B cell (primary cell): Measurements from ENCODE around the gene PCDHA2. TPM values are rescaled to one million over a fixed set of nuclear protein-coding genes. Genes with fewer than 3 reads are reported as not detected.

Experiments used
- ATAC-seq: fragments of 200-7000 bp; cut with Tn5 transposase; one replicate; pipeline ENCODE4 v1.10.0; 2021; ENCODE audit warnings: low read depth, mild to moderate bottlenecking, moderate number of reproducible peaks, moderate library complexity
- CTCF ChIA-PET: fragments of 350-600 bp; sonication (Branson Sonifier 250); formaldehyde crosslinking; loops from one replicate; lab custom pipeline; 2021; ENCODE audit warnings: antibody characterized with exemption, inconsistent platforms; lab: Charles Lee
- POLR2A ChIA-PET: fragments of 350-600 bp; sonication (Branson Sonifier 250); formaldehyde crosslinking; loops from one replicate; lab custom pipeline; 2021; ENCODE audit warnings: antibody characterized with exemption; lab: Charles Lee
- DNase-seq: peaks from one replicate; pipeline ENCODE4 v3.0.0; 2013
- H2AFZ ChIP-seq: 2 replicates; pipeline ENCODE4 v1.6.1; 2012; ENCODE audit warnings: mild to moderate bottlenecking, low read depth, low read length; ENCODE audit not compliant: insufficient read depth, poor library complexity, severe bottlenecking
- H3K27ac ChIP-seq, 2 donors: 1 replicate in 1 of 2; 2 replicates in 1 of 2; pipeline ENCODE4 v1.5.1; 2012 to 2013; ENCODE audit warnings: low read length in 2 of 2, mild to moderate bottlenecking in 2 of 2, moderate library complexity in 1 of 2
- H3K27me3 ChIP-seq, 4 experiments: fragments of 200-600 bp in 1 of 4; sonication (generic) in 1 of 4; replicated peaks in 1 of 4; 1 replicate in 2 of 4; 2 replicates in 2 of 4; pipeline versions ENCODE4 v1.6.1 to v1.7.0; 2013 to 2016; ENCODE audit warnings: low read length in 3 of 4, mild to moderate bottlenecking in 2 of 4, mixed read lengths in 1 of 4, moderate library complexity in 1 of 4; ENCODE audit not compliant: insufficient read depth in 4 of 4, control insufficient read depth in 3 of 4; ENCODE audit errors: control extremely low read depth in 1 of 4
- H3K36me3 ChIP-seq, 2 experiments: replicated peaks in 1 of 2; 1 replicate in 1 of 2; 2 replicates in 1 of 2; pipeline versions ENCODE4 v1.6.1 to v1.7.1; 2013; ENCODE audit warnings: low read length in 1 of 2; ENCODE audit not compliant: insufficient read depth in 2 of 2, control insufficient read depth in 1 of 2; ENCODE audit errors: control extremely low read depth in 1 of 2, extremely low read depth in 1 of 2
- H3K4me1 ChIP-seq, 2 donors: fragments of 200-600 bp in 1 of 2; sonication (generic) in 1 of 2; 1 replicate in 1 of 2; 2 replicates in 1 of 2; pipeline versions ENCODE4 v1.5.1 to v1.6.1; 2013 to 2017; ENCODE audit warnings: low read length in 2 of 2; ENCODE audit not compliant: control insufficient read depth in 2 of 2, insufficient read depth in 2 of 2
- H3K4me2 ChIP-seq: replicated peaks from 2 replicates; pipeline ENCODE3; 2012; ENCODE audit warnings: mild to moderate bottlenecking, low read depth, low read length; ENCODE audit not compliant: poor library complexity, severe bottlenecking
- H3K4me3 ChIP-seq, 5 experiments: fragments of 200-600 bp in 1 of 5; sonication (generic) in 1 of 5; 1 replicate in 3 of 5; 2 replicates in 2 of 5; pipeline versions ENCODE4 v1.5.1 to v1.7.0; 2011 to 2016; ENCODE audit warnings: low read length in 4 of 5, mild to moderate bottlenecking in 4 of 5, low read depth in 2 of 5, control low read depth in 1 of 5, moderate library complexity in 1 of 5; ENCODE audit not compliant: insufficient read depth in 1 of 5; ENCODE audit errors: control extremely low read depth in 1 of 5, extremely low read depth in 1 of 5
- H3K79me2 ChIP-seq: fragments of 200-600 bp; sonication (generic); one replicate; pipeline ENCODE4 v1.6.0; 2016; ENCODE audit warnings: low read length; ENCODE audit not compliant: control insufficient read depth, insufficient read depth
- H3K9ac ChIP-seq: fragments of 200-600 bp; sonication (generic); 2 replicates; pipeline ENCODE4 v1.6.1; 2017; ENCODE audit warnings: mild to moderate bottlenecking, low read length, moderate library complexity
- H3K9me3 ChIP-seq, 3 donors: one replicate each; pipeline versions ENCODE4 v1.6.1 to v1.7.1; 2013; ENCODE audit warnings: low read length in 2 of 3; ENCODE audit not compliant: control insufficient read depth in 2 of 3, insufficient read depth in 1 of 3; ENCODE audit errors: control extremely low read depth in 1 of 3
- H4K20me1 ChIP-seq: 2 replicates; pipeline ENCODE4 v1.6.0; 2012; ENCODE audit warnings: mild to moderate bottlenecking, low read length; ENCODE audit not compliant: insufficient read depth, control insufficient read depth, poor library complexity, severe bottlenecking
- H3K27ac Mint-ChIP-seq: one replicate; pipeline ENCODE4 v1.8.0; 2021; ENCODE audit warnings: mixed read lengths
- H3K27me3 Mint-ChIP-seq: one replicate; pipeline ENCODE4 v1.8.0; 2021; ENCODE audit warnings: mixed read lengths
- H3K4me1 Mint-ChIP-seq: one replicate; pipeline ENCODE4 v1.8.0; 2021; ENCODE audit warnings: mixed read lengths
- H3K4me3 Mint-ChIP-seq: one replicate; pipeline ENCODE4 v1.8.0; 2021; ENCODE audit warnings: mixed read lengths
- H3K9me3 Mint-ChIP-seq: one replicate; pipeline ENCODE4 v1.8.0; 2022; ENCODE audit warnings: mixed read lengths; ENCODE audit not compliant: insufficient read depth
- CTCF ChIP-seq: fragments of 200-600 bp; IDR thresholded peaks from one replicate; pipeline ENCODE4 v1.8.0; 2022; ENCODE audit warnings: antibody characterized with exemption, mild to moderate bottlenecking
- EZH2 ChIP-seq: IDR thresholded peaks from 2 replicates; pipeline ENCODE4 v1.6.1; 2012; ENCODE audit warnings: borderline replicate concordance, low read depth, mild to moderate bottlenecking, moderate library complexity, low read length; ENCODE audit not compliant: insufficient read depth, poor library complexity, severe bottlenecking
- WGBS: methylation state at CpG from one replicate; pipeline ENCODE4 v1.1.5; 2013; ENCODE audit warnings: missing lambda C conversion rate; ENCODE audit not compliant: insufficient coverage; 5-methylcytosine and 5-hydroxymethylcytosine counted together
- intact Hi-C: fragments of 100-400 bp; cut with micrococcal nuclease; formaldehyde crosslinking; loops from one replicate; pipeline ENCODE4 v1.10.0; 2022
- polyA plus RNA-seq: library from polyadenylated mRNA; depleted of rRNA; stranded (reverse); fragments of >200 nt; gene quantifications from 2 replicates; pipeline ENCODE4 v1.2.3, GENCODE V29; 2012
- total RNA-seq, 2 donors: library from RNA; stranded (reverse); fragments of 120-200 nt in 1 of 2; gene quantifications; 1 replicate in 1 of 2; 2 replicates in 1 of 2; pipeline versions ENCODE4 v1.2.3 to v1.2.4, GENCODE V29; 2013 to 2022

The PCDHA2 gene
- total and polyA plus RNA-seq, 2 donors (not counting 1 experiment from before 2014, with no cell fraction given): not detected

GRCh38 chr5:140802781-140803271, 8.2 kb downstream of the PCDHA2 start:
- CTCF ChIA-PET: no interaction called here
- intact Hi-C loops: no loop called here
- DNase-seq: no peak

More at GRCh38 chr5:140802781-140803271, 8.2 kb downstream of the PCDHA2 start:
- Histone ChIP-seq H3K27me3 (peaks cover 0 to 13% (median 7%) of the 10 kb centered on the region in 4 experiments), H3K9ac (no peak overlapping the region), H3K36me3 (no peaks in the 10 kb centered on the region), H3K79me2 (no peaks in the 10 kb centered on the region), H3K27ac (no peak overlapping the region), H2AFZ (no peak overlapping the region), H3K4me3 (no peak overlapping the region), H3K9me3 (peaks cover 3 to 35% (median 32%) of the 10 kb centered on the region in 3 donors), H3K4me2 (no peak overlapping the region), H3K4me1 (no peaks in the 10 kb centered on the region), H4K20me1 (no peaks in the 10 kb centered on the region)
- 61% methylated on average over 53 of the region's 53 CpGs for WGBS
- Mint-ChIP-seq H3K9me3 (peaks cover 10% of the 10 kb centered on the region), H3K4me3 (no peak overlapping the region), H3K27ac (no peak overlapping the region), H3K4me1 (no peaks in the 10 kb centered on the region), H3K27me3 (peaks cover 14% of the 10 kb centered on the region)
- no peak for ATAC-seq
- TF ChIP-seq CTCF (no peak), EZH2 (no peak)
- POLR2A ChIA-PET: no interaction called here
